Measurements from ENCODE around the gene XRCC5. TPM values are rescaled to one million over a fixed set of nuclear protein-coding genes. Genes with fewer than 3 reads are reported as not detected.
"Not testable (repeated sequence)": the region's sequence is repeated elsewhere in the genome, so short reads cannot be mapped to it uniquely, and the experiment has no call there.

Gene XRCC5
- total RNA-seq, 1 experiment from 2014 or later, result 301 TPM

DNA sequence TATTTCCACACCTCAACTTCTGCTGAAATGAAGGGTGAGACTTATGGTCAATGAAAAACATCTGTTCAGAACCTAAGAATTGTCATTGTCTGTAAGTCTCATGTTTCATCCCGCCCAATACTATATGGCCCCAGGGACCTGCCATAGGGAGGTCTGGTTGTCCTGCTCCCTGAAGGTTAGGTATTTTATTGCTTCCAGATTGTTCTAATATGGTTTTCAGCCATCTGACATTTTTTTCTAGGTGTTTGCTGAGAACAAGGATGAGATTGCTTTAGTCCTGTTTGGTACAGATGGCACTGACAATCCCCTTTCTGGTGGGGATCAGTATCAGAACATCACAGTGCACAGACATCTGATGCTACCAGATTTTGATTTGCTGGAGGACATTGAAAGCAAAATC is 7.3 kb downstream of the XRCC5 start:
- no peak for DNase-seq (ENCODE audit: extremely low read depth, low read depth)

DNA sequence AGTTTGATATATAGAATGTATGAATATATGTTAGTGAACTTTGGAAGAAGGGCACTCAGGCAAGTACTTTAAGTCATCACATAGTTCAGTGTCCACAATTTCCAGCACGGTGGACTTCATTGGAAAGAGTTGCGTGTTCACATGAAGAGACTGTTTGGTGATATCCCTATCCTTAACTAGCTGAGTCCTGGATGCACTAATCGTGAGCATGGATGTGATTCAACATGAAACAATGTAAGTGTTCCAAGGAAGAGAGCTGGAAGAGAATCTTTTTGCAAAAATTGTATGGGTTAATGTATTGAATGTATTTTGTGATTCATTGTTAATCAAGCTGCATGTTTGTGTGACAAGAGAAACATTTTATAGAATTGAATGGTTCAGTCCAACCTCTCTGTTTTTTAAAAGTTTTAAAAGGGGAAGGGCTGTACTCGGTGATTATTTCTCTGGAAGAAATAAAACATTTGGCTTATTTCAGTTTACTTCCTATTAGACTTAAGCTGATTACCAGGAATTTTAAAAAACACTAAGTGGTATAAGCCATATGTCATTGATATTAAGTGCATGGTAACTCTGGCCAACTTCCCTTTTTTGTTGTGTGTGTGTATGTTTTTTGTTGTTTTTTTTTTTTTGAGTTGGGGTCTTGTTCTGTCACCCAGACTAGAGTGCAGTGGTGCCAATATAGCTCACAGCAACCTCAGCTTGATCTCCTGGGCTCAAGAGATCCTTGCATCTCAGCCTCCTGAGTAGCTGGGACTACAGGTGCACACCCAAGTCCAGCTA is 8.6 kb downstream of the XRCC5 start:
- DNase-seq (ENCODE audit: extremely low read depth, low read depth), result no peak

DNA sequence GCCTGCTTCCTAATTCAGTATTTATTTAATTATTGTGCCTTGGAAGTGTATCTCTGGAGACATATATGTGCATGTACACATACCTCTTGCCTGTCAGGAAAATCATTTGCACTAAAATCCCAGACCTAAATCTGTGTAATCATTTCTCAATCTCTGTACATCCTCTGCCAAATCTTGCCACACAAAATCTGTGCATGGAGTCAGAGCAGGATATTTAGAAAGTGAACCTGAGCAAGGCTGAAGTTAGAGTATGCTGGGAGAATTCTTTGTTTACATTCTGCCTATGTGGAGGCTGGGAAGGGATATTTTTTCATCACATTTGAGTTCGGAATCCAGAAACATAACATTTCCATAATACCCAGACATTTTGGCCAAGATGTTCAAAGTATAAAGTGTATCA is 9.3 kb downstream of the XRCC5 start:
- DNase-seq (ENCODE audit: extremely low read depth, low read depth), result no peak

DNA sequence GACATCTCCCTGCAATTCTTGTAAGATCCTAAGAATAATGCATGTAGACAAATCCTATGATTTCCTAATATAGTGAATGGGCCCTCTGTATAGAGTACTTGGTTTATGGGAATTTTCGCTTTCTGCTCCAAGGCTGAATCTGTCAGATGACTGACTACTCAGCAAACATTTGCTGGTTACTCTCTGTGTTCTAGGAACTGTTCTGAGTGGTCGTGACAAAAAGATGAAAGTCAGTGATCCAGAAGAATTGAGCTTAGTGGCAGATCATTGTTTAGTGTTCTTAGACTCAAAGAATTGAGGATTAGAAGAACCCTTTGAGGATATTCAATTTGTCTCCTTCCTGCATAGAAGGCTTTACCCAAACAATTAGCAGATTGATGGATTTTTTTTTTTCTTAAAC is 10.0 kb downstream of the XRCC5 start:
- DNase-seq (ENCODE audit: extremely low read depth, low read depth), result no peak

DNA sequence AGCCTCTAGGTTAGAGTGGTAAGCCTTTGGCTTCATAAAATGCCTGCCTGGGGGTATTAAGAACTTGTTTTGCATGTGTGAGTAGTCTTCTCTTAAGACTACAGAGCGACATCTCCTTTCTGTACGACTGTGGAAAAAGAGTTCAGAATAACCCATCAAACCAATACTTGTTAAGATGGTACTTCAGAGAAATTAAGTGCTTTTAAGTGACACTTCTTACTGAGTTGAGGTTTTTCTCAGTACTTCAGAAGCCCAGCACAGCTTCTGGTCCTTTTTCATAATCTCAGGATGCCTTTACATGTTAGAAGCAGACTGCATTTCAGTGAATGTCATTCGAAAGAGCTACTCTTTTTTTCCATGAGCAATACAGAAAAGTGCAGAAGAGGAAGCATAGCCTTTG is 10.8 kb downstream of the XRCC5 start:
- no peak for DNase-seq (ENCODE audit: extremely low read depth, low read depth)

DNA sequence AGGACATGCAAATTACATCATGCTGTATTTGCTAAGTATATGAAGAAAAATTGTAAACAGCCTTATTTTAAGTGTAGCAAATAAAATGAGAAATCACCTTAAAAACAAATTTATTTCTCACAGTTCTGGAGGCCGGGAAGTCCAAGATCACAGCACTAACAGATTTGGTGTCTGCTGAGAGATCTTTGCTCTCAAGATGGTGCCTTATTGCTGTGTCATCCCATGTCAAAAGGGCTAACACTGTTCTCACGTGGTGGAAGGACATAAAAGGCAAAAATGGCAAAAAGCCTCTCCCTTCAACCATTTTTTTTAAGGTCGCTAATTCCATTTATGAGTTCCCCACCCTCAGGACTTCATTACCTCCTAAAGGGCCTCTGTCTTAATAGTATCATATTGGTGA is 12.1 kb downstream of the XRCC5 start:
- no peak for DNase-seq (ENCODE audit: extremely low read depth, low read depth)

DNA sequence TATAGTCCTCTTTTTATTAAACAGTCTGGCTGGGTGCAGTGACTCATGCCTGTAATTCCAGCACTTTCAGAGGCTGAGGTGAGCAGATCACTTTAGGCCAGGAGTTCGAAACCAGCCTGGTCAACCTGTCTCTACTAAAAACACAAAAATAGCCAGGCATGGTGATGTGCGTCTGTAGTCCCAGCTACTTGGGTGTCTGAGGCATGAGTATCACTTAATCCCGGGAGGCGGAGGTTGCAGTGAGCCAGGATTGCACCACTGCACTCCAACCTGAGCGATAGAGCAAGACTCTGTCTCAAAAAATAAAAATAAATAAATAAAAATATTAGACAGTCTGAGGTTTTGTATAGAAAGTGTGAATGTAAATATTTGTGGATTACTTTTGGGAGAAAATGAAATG is 17.8 kb downstream of the XRCC5 start:
- no peak for DNase-seq (ENCODE audit: extremely low read depth, low read depth)

DNA sequence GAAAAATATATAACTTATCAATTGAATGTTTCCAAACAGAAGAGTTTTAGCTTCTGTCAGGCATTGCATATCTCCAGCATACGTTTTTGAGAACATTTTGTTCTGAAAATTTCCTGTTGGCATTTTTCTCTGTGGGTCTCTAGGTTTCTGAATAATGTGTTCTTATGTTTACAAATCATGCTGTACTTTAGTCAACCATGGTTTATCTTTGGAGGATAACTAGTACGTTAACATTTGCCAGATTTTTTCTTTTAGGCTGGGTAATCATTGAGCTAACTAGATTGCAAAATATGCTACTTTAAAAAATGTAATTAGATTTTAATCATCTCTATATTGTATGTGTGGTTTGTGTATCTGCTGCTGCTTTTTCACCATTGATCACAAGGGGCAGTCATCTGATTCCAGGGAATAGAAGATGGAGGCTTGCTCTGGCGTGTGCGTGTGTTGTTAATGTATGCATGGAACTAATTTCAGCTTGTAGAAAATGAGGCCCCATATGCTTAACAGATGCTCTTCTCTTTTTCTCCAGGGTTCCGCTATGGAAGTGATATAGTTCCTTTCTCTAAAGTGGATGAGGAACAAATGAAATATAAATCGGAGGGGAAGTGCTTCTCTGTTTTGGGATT is 21.3 kb downstream of the XRCC5 start:
- DNase-seq (ENCODE audit: extremely low read depth, low read depth), result no peak

DNA sequence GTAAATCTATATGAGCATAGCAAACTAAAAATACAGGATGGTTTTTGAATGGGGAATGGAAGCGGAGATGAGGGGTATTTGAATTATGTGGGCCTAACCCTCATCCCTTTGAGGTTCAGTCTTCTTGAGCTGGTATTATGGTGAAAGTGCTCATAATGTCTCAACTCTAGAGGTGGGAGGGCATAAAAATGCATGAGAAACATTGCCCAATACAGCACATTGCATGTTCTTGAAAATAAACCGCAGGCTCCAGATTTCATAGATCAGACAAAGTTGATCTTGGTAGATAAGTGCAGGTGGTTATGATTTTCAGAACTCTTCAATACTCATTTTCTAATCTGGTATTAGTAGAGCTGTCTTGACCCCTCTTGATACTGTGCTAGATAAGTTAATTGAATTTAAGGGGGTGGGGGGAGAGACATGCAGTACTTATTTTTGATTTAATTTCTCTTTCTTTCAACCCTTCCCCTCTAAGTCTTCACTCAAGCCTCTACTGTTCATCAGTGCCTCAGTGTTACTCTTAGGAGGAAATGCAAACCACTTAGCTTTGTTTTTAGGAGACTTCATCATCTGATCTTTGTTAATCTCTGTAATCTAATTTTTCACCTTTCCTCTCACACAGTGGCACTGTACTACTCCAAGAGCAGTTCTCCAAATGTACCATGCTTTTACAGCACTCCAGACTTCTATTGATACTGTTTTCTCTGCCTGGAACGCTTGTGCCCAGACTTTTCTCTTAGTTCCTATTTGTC is 22.2 kb downstream of the XRCC5 start:
- DNase-seq (ENCODE audit: extremely low read depth, low read depth), result no peak

DNA sequence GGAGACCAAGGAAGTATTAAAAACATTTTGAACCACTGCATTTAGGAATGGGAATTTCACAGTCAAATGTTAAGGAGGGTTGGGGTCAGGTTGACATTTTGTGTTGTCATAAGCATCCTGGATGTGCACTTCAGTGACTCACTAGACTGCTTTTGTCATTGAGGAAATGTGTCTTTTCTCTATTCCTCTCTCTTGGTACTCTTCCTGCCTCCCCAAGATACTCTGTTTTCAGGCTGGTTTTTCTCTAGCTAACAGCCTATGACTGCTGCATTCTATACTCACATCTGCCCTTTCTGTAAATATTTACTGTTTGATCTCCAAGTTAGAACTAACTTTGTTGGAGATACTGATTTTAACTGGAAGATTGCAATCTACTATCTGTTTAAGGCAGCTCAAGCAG is 23.4 kb downstream of the XRCC5 start:
- DNase-seq (ENCODE audit: extremely low read depth, low read depth), result no peak

DNA sequence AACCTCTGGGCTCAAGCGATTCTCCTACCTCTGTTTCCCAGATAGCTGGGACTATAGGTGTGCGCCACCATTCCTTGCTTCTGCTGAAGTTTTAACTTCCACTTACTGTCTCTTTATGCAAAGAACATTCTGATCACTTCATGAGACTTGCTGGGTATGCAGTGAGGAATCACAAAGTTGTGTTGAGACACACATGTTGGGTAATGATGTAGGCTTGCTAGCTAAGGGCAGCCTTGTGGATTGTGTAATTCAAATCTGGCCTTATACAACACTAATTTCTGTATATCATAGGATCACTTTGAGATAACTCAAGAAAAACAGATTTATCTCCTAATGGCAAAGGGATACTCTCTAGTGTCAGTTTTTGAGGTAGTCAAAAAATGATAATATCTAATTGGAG is 24.2 kb downstream of the XRCC5 start:
- DNase-seq (ENCODE audit: extremely low read depth, low read depth), result no peak

DNA sequence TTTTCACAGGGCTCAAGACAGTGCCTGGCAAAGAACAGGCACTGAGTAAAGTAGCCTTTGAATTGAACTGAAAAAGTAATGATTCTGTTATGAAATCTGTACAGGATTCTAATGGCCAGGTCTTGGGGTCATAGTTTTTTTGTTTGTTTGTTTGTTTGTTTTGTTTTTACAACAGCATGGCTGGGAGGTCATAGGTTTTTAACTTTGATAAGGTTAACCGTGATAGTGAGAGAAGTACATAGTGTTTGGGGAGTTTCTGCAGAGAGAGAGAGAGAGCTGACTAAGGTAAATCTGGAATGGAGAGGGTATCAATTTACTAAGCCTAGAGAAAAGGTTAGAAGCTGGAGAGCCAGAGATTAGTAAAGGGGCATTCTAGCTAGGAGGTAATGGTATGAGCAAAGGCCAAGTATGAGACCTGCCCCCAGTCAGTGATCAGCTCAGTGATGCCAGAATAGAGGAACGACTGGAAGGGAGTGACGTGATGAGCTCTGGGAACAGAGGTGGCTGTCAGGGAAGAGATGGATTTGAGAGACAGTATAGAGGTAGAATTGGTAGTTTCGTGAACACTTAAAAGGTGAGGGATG is 25.9 kb downstream of the XRCC5 start:
- DNase-seq (ENCODE audit: extremely low read depth, low read depth), result no peak

DNA sequence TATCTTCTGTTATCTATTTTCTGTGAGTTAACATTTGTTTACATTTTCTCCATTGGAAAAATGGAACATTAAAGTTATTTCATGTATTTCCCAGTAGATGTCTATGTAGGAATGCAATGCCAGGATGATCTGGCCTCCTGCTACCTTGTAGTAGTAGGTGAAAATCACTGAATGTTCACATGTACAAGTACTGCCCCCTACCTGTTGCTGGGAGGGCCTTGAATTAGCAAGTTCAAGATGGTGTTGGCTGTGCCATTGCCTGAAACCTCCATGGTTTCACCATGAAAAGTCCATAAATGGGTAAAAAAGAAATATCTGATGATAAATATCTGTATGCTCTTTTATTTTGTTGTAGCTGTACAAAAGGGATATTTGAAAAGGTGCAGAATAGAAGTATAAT is 30.7 kb downstream of the XRCC5 start:
- DNase-seq (ENCODE audit: extremely low read depth, low read depth), result no peak

DNA sequence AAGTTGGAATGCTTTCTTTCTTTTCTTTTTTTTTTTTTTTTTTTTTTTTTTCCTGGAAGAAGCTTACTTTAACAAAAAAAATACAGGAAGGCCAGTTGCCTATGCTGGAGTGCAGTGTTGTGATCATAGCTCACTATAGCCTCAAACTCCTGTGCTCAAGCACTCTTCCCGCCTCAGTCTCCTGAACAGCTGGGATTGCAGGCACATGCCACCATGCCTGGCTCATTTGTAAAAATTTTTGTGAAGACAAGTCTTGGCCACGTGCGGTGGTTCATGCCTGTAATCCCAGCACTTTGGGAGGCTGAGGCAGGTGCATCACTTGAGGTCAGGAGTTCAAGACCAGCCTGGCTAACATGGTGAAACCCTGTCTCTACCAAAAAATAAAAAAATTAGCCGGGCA is 32.4 kb downstream of the XRCC5 start:
- not testable (repeated sequence) for DNase-seq (ENCODE audit: extremely low read depth, low read depth)

DNA sequence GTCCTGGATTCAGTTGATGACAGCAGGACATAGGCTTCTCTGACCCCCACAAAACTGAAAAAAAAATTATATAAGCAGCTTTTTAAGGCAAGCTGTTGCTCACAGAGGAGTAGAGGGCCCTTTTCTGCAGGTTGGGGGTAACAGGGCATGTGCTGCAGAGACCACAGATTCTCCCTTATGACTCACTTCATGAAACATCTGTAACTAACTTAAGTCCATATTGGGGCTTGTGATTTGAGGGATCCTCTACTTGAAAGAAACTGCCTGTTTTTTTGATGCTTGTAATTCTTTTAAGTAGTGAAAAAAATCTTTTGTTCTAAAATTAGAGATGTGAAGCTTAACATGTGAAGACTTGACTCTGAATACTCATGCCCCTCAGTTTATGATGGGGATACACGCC is 33.4 kb downstream of the XRCC5 start:
- no peak for DNase-seq (ENCODE audit: extremely low read depth, low read depth)

DNA sequence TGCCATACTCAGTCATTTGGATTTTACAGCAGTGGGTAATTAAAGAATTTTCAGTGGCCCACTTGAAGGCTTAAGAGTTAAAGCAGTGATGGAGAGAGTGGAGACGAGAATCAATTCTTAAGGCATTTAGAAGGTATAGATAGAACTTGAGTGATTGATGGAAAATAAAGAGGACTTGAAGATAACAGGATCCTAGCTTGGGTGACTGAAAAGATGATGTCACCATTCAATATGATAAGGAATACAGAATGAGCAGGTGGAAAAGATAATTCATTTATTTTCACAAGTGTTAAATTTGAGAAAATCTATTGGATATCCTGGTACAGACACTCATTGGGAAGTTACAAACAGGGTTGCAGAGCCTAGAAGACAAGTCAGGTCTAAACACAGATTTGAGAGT is 35.2 kb downstream of the XRCC5 start:
- no peak for DNase-seq (ENCODE audit: extremely low read depth, low read depth)

DNA sequence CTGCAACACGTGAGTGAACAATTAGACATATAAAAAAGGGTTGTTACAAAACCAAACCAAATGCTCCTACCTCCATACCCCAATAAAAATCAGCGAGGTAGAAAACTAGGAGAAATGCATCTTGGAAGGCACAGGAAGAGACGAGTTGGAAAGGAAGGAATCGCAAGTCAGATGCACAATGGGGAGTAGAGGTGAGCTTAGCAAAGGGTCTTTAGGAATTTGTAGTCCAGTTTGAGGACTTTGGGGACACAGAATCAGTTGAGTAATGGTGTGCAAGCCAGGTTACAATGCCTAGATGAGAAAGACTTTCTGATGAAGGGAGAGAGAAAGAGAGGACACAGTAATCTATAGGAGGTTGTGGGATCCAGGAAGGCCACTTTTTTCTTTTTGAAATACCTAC is 35.7 kb downstream of the XRCC5 start:
- no peak for DNase-seq (ENCODE audit: extremely low read depth, low read depth)

DNA sequence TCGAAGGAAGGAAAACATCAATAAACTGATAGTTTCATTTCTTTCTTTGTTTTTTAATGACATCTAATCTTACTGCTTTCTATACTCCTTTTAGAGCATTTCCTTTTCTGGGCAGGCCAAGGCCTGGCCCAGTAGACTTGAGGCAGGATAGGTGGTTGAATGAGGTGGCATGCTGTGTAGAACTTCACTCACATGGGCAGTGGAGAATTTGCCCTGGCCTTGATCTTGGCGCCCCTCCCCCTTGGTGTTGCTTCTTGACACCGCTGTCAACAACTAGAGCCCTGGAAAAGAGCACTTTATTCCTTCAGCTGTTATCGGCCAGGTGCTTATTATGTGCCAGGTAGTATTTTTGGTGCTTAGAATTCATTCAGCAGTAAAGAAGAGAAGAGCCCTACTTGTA is 37.4 kb downstream of the XRCC5 start:
- no peak for DNase-seq (ENCODE audit: extremely low read depth, low read depth)

DNA sequence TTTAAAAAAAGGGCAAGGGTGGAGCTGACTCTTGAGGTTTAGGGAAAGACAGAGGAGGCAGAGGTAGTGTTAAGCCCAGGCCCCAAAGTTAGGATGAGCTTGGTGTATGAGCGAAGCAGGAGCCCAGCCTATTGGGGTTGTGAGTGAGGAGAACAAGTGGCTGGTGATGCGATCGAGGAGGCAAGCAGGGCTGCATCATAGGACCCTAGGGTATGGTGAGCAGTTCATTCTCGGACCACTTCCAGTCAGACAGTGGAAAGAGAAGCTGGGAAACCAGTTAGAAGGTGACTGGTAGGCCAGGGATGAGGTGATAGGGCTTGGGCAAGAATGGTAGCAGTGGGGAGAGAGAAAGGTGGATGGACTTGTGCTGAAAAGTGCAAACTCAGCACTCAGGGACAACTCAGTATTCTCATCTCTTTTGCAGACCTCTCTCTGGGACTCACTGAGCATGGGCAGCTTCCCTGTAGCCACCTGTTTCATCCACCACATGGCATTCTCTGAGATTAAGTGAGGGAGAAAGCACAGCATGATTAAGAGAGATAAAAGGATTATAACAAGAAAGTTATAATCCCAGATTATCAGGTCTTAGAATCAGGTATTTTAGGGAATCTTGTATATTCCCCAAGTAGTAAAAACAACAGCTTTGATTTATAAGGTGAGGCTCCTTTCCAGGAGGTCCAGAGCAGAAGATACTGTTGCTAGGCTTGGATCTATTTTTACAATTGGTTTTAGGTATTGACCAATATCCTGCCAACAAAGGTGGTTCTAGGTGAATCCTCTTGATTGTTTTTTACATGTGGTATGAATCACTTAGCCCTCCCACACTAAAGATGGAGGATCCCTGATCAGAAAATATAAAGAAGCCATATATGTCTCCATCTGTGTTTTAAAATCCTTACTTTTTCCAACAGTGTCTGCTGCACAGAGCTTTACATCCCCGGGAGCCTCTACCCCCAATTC is 38.3 kb downstream of the XRCC5 start:
- no peak for DNase-seq (ENCODE audit: extremely low read depth, low read depth)

DNA sequence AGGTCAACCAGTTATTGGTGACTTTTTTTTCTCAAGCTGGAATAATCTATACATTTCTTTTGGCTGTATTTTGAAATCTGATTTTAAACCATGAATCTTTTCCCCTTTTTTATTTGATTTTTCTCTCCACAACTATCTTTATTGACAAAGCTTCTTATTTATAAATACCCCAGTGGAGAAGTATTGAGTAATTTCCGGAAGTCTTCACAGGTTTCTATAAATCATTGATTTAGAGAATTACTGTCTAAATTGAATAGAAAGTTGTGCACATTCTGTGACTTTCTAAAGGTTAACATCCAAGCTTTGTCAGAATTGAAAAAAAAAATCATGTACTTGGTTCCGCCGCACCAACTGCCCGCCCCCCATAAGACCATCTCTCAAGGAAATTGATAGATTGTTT is 39.8 kb downstream of the XRCC5 start:
- DNase-seq (ENCODE audit: extremely low read depth, low read depth), result no peak

All from NCI-H460 (cell line).